ENCODE results near the gene CRISPLD2. TPM values are rescaled to one million over a fixed set of nuclear protein-coding genes. Genes with fewer than 3 reads are reported as not detected.

CRISPLD2 gene
- total RNA-seq = 0.70 and 1.1 TPM in 2 replicates

GRCh38 chr16:84819644-84820304 lies at the start of gene CRISPLD2:
Gene CRISPLD2 (plus strand): TSS chr16:84819985. CDS start chr16:84838496, 18,511 bp downstream.

Other genes starting within 250 kb of the CRISPLD2 start
- gene COTL1, start 201.9 kb upstream of the CRISPLD2 start, total RNA-seq = 209 and 287 TPM in 2 replicates
- gene KLHL36, start 171.5 kb upstream of the CRISPLD2 start, total RNA-seq = 39.9 and 58.4 TPM in 2 replicates
- 43.4 and 56.0 TPM in 2 replicates for gene USP10, start 120.0 kb upstream of the CRISPLD2 start, total RNA-seq
- gene ZDHHC7, start 191.6 kb downstream of the CRISPLD2 start, total RNA-seq = 43.5 and 47.8 TPM in 2 replicates
- 3.2 and 4.4 TPM in 2 replicates for gene KIAA0513, start 207.8 kb downstream of the CRISPLD2 start, total RNA-seq